Caco-2 (cell line): ENCODE measurements around the gene GPR87. TPM values are rescaled to one million over a fixed set of nuclear protein-coding genes. Genes with fewer than 3 reads are reported as not detected.

Experiments used
- BruUV-seq: library from RNA; stranded (reverse); fragments of 400-500 nt; replicated peaks from 2 replicates; lab custom pipeline; 2021; lab: Mats Ljungman, UMichigan
- CTCF ChIA-PET: fragments of 300-600 bp; sonication (Branson Sonifier 250); formaldehyde crosslinking; loops from one replicate; lab custom pipeline; 2022; ENCODE audit warnings: antibody characterized with exemption; lab: Charles Lee
- POLR2A ChIA-PET: fragments of 300-600 bp; sonication (Branson Sonifier 250); formaldehyde crosslinking; loops from one replicate; lab custom pipeline; 2022; ENCODE audit warnings: antibody characterized with exemption; lab: Charles Lee
- DNase-seq, 2 experiments: peaks; one replicate each; pipeline versions ENCODE4 v3.0.0 to v3.0.0-alpha.2; 2020 to 2022
- H3K27me3 ChIP-seq: replicated peaks from 2 replicates; pipeline ENCODE4 v1.6.0; 2011; ENCODE audit warnings: low read length; ENCODE audit not compliant: control insufficient read depth, insufficient read depth
- H3K36me3 ChIP-seq: 2 replicates; pipeline ENCODE4 v1.5.1; 2011; ENCODE audit warnings: low read length; ENCODE audit not compliant: control insufficient read depth, insufficient read depth
- H3K4me1 ChIP-seq: fragments of 250-450 bp; sonication (Bioruptor Pico); 2 replicates; pipeline ENCODE4 v1.5.1; 2020; ENCODE audit warnings: mild to moderate bottlenecking
- H3K4me3 ChIP-seq: 2 replicates; pipeline ENCODE4 v1.5.1; 2011; ENCODE audit warnings: low read depth, mild to moderate bottlenecking, control low read depth, low read length
- H3K9me3 ChIP-seq: fragments of 250-450 bp; sonication (Bioruptor Pico); 2 replicates; pipeline ENCODE4 v1.5.1; 2020; ENCODE audit warnings: mild to moderate bottlenecking, moderate library complexity
- H3K27ac Mint-ChIP-seq: one replicate; pipeline ENCODE4 v1.8.0; 2022; ENCODE audit warnings: mixed read lengths; ENCODE audit not compliant: unreplicated experiment
- H3K27me3 Mint-ChIP-seq: one replicate; pipeline ENCODE4 v1.8.0; 2022; ENCODE audit warnings: mixed read lengths; ENCODE audit not compliant: insufficient read depth, unreplicated experiment
- H3K36me3 Mint-ChIP-seq: one replicate; pipeline ENCODE4 v1.8.0; 2022; ENCODE audit warnings: mild to moderate bottlenecking, mixed read lengths; ENCODE audit not compliant: insufficient read depth, unreplicated experiment
- H3K4me1 Mint-ChIP-seq: one replicate; pipeline ENCODE4 v1.8.0; 2022; ENCODE audit warnings: low read depth, mixed read lengths; ENCODE audit not compliant: unreplicated experiment
- H3K4me3 Mint-ChIP-seq: one replicate; pipeline ENCODE4 v1.8.0; 2022; ENCODE audit warnings: mild to moderate bottlenecking, moderate library complexity, mixed read lengths; ENCODE audit not compliant: unreplicated experiment
- H3K9me3 Mint-ChIP-seq: one replicate; pipeline ENCODE4 v1.8.0; 2022; ENCODE audit warnings: mixed read lengths; ENCODE audit not compliant: unreplicated experiment
- intact Hi-C: fragments of 100-400 bp; cut with micrococcal nuclease; formaldehyde crosslinking; loops from one replicate; pipeline ENCODE4 v1.10.0; 2022; ENCODE audit not compliant: unreplicated experiment
- total RNA-seq: library from RNA; stranded (reverse); gene quantifications from 2 replicates; pipeline ENCODE4 v1.2.3, GENCODE V29; 2022
- TF ChIP-seq, protein P1 (sequence below), 2 experiments: fragments of 200-600 bp in 1 of 2; IDR thresholded peaks; 1 replicate in 1 of 2; 2 replicates in 1 of 2; pipeline versions ENCODE4 v1.5.1 to v1.8.0; 2011 to 2022; ENCODE audit warnings: antibody characterized with exemption in 1 of 2, control low read depth in 1 of 2, inconsistent platforms in 1 of 2, low read depth in 1 of 2, low read length in 1 of 2, mild to moderate bottlenecking in 1 of 2, moderate library complexity in 1 of 2; ENCODE audit not compliant: insufficient read depth in 1 of 2, severe bottlenecking in 1 of 2, unreplicated experiment in 1 of 2

GPR87 gene
- total RNA-seq, 1 experiment from 2014 or later: 0.18 TPM

DNA sequence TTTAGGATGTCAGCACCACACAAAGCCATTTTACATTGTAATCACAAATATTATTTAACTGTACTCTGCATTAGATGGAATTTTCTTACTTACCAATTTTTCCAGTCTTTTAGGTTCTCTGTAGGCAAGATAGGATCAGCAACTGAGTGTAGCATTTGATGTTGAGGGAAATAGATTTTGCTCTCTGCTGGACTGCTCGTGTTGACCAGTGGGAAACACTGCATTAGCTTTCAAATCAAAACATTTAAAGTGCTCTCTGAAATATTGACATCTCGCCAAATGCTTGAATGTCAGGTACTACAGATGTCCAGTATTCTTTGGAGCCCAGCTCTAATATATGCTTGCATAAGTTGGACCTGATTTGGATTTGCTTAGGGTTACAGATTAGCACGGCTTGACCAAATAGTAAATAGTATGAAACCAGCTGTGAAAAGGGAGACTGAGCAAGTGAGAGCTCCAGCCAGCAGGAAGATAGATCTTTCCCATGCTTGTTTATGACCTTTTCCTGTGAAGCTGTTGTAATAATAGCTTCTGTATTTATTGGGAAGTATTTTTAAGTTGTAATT, 67.8 kb downstream of the GPR87 start:
- CTCF ChIA-PET: no interaction called here
- Mint-ChIP-seq H3K4me3 (no peak overlapping the region), H3K27me3 (no peaks in the 10 kb centered on the region), H3K4me1 (no peaks in the 10 kb centered on the region), H3K27ac (no peak overlapping the region), H3K9me3 (no peaks in the 10 kb centered on the region), H3K36me3 (no peaks in the 10 kb centered on the region)
- Histone ChIP-seq H3K27me3 (no peaks in the 10 kb centered on the region), H3K36me3 (no peaks in the 10 kb centered on the region), H3K9me3 (no peaks in the 10 kb centered on the region), H3K4me3 (no peak overlapping the region), H3K4me1 (no peaks in the 10 kb centered on the region)
- no TSS peak for BruUV-seq
- POLR2A ChIA-PET: no interaction called here
- intact Hi-C loops: no loop called here
- no peak for DNase-seq
- TF ChIP-seq, protein P1, sequence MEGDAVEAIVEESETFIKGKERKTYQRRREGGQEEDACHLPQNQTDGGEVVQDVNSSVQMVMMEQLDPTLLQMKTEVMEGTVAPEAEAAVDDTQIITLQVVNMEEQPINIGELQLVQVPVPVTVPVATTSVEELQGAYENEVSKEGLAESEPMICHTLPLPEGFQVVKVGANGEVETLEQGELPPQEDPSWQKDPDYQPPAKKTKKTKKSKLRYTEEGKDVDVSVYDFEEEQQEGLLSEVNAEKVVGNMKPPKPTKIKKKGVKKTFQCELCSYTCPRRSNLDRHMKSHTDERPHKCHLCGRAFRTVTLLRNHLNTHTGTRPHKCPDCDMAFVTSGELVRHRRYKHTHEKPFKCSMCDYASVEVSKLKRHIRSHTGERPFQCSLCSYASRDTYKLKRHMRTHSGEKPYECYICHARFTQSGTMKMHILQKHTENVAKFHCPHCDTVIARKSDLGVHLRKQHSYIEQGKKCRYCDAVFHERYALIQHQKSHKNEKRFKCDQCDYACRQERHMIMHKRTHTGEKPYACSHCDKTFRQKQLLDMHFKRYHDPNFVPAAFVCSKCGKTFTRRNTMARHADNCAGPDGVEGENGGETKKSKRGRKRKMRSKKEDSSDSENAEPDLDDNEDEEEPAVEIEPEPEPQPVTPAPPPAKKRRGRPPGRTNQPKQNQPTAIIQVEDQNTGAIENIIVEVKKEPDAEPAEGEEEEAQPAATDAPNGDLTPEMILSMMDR (IDR thresholded peaks at IDR 0.05; ENCODE audit: insufficient read depth in 1 of 2, low read depth in 1 of 2, low read length in 1 of 2, severe bottlenecking in 1 of 2, unreplicated experiment in 1 of 2): no peak

Other genes with a start within 250 kb of the GPR87 start
- gene MED12L, start 231.2 kb downstream of the GPR87 start, total RNA-seq: 21.5 and 22.9 TPM in 2 replicates
- gene GPR171, start 113.6 kb downstream of the GPR87 start, total RNA-seq: not detected in 2 replicates
- gene P2RY14, start 38.3 kb downstream of the GPR87 start, total RNA-seq: not detected in 2 replicates
- not detected in 2 replicates for gene P2RY13, start 12.7 kb upstream of the GPR87 start, total RNA-seq
- gene P2RY12, start 67.9 kb upstream of the GPR87 start, total RNA-seq: not detected in 2 replicates
- 2.6 TPM in 2 replicates for gene IGSF10, start 144.2 kb upstream of the GPR87 start, total RNA-seq